Measurements from ENCODE around the gene SLC7A8. TPM values are rescaled to one million over a fixed set of nuclear protein-coding genes. Genes with fewer than 3 reads are reported as not detected.

Gene SLC7A8
- total RNA-seq, 1 donor from 2014 or later = 1.1 TPM

DNA sequence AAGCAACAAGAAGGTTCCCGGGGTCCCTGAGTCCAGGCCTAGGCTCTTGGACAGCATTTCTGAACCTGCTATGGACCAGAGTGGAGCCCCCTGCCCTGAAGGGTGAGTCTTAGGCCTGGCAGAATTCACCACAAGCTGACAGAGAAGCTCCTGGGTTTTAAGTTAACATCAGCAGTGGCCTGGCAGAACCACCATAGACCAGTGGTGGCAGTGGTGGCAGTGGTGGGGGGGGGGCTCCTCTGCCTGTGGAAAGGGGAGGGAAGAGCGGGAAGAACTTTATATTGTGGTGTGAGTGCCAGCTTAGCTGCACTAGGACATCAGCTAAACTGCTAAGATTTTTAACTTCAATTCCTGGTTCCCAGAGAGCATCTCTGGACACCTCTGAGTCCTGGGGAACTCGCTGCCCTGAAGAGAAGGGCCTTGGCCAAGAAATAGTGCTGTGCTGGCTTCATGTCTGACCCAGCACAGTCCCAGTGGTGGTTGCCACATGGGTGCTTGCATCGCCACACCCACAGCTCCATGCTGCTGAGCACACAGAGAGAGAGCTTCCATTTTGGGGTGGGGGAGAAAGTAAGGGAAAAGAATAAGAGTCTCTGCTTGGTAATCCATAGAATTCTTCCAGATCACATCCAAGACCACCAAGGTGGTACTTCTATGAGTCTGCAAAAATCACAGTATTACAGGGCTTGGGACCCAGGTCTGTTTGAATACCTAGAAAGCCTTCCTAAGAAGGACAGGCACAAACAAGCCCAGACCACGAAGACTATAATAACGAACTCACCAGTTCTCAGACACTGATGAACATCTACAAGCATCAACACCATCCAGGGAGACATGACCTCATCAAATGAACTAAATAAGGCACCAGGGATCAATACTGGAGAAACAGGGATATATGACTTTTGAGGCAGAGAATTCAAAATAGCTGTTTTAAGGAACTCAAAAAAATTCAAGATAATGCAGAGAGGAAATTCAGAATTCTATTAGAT is 33.9 kb upstream of the SLC7A8 start:
- H3K27me3 ChIP-seq (ENCODE audit: control insufficient read depth, insufficient read depth, low read length) = no peaks in the 10 kb centered on the region
- H3K36me3 ChIP-seq (ENCODE audit: control insufficient read depth, insufficient read depth, low read length) = no peaks in the 10 kb centered on the region
- DNase-seq (ENCODE audit: low read depth) = peak; percentile 75
- H3K4me3 ChIP-seq (ENCODE audit: low read depth, low read length) = no peak overlapping the region
- no peak for TF ChIP-seq CTCF (IDR thresholded peaks at IDR 0.05; ENCODE audit: insufficient read depth, low read length, severe bottlenecking)
- FAIRE-seq = no peak

DNA sequence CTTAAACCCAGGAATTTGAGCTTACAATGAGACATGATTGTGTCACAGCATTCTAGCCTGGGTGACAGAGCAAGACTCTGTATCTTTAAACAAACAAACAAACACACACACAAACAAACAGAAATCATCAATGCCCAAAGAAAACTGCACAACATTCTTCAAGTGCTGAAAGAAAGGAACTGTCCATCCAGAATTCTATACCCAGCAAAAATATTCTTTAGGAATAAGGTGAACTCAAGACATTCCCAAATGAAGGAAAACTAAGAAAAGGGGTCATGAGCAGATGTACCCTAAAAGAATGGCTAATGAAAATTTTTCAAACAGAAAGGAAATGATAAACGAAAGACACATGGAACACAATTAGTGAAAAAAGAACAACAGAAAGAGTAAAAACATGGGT is 32.0 kb upstream of the SLC7A8 start:
- no peak for TF ChIP-seq CTCF (IDR thresholded peaks at IDR 0.05; ENCODE audit: insufficient read depth, low read length, severe bottlenecking)
- Histone ChIP-seq H3K4me3 (ENCODE audit: low read depth, low read length) (no peak overlapping the region), H3K27me3 (ENCODE audit: control insufficient read depth, insufficient read depth, low read length) (no peaks in the 10 kb centered on the region), H3K36me3 (ENCODE audit: control insufficient read depth, insufficient read depth, low read length) (no peaks in the 10 kb centered on the region)
- DNase-seq (ENCODE audit: low read depth) = no peak
- peak; percentile 7 for FAIRE-seq

- peak; percentile 80 for FAIRE-seq
- TF ChIP-seq CTCF (IDR thresholded peaks at IDR 0.05; ENCODE audit: insufficient read depth, low read length, severe bottlenecking) = no peak
- Histone ChIP-seq H3K4me3 (ENCODE audit: low read depth, low read length) (no peak overlapping the region), H3K27me3 (ENCODE audit: control insufficient read depth, insufficient read depth, low read length) (no peaks in the 10 kb centered on the region), H3K36me3 (ENCODE audit: control insufficient read depth, insufficient read depth, low read length) (no peaks in the 10 kb centered on the region)
- peak; percentile 98 for DNase-seq (ENCODE audit: low read depth)
Observed at GRCh38 chr14:23209651-23210423, 26.4 kb upstream of the SLC7A8 start.

DNA sequence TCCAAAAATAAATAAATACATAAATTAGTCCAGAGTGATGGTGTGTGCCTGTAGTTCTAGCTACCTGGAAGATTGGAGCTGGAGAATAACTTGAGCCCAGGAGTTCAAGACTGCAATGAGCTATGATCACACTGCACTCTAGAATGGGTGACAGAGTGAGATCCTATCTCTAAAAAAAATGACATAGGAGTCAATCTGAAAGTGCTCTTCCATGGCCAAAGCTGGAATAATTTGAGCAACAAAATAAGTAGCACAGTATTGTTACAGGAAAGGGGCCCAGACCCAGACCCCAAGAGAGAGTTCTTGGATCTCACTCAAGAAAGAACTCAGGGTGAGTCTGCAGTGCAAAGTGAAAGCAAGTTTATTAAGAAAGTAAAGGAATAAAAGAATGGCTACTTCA is 24.9 kb upstream of the SLC7A8 start:
- no peak for TF ChIP-seq CTCF (IDR thresholded peaks at IDR 0.05; ENCODE audit: insufficient read depth, low read length, severe bottlenecking)
- no peak for FAIRE-seq

GRCh38 chr14:23207146-23207540 is 23.7 kb upstream of the SLC7A8 start:
- no peak for DNase-seq (ENCODE audit: low read depth)
- no peaks in the 10 kb centered on the region for H3K36me3 ChIP-seq (ENCODE audit: control insufficient read depth, insufficient read depth, low read length)
- no peak for TF ChIP-seq CTCF (IDR thresholded peaks at IDR 0.05; ENCODE audit: insufficient read depth, low read length, severe bottlenecking)
- no peak overlapping the region for H3K4me3 ChIP-seq (ENCODE audit: low read depth, low read length)
- H3K27me3 ChIP-seq (ENCODE audit: control insufficient read depth, insufficient read depth, low read length) = no peaks in the 10 kb centered on the region
- no peak for FAIRE-seq

More for the DNA sequence above, 24.9 kb upstream of the SLC7A8 start:
- no peaks in the 10 kb centered on the region for H3K27me3 ChIP-seq (ENCODE audit: control insufficient read depth, insufficient read depth, low read length)
- no peak overlapping the region for H3K4me3 ChIP-seq (ENCODE audit: low read depth, low read length)
- DNase-seq (ENCODE audit: low read depth) = no peak
- H3K36me3 ChIP-seq (ENCODE audit: control insufficient read depth, insufficient read depth, low read length) = no peaks in the 10 kb centered on the region

All from bronchial epithelial cell (primary cell).